Measurements from ENCODE around the gene SHH.

The SHH gene

DNA sequence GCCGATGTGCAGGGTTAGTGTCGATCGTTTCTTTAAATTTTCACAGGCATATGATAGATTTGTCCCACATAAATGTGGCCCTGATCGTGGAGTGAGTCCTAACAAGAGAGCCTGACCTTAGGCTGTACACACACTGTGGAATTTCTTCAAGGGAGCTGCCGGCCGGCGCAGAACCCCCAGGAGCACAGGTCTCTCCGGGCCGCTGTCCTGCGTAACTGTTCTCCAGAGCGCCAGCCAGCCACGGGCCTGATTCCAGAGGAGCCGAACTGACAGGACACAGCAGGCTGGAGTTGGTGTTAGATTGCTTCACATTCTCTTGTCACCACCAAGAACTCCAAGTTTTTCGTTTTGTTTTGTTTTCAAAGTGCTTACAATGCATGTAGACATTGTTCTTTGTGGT, 37.3 kb downstream of the SHH start:
- no peaks in the 10 kb centered on the region for H3K4me1 ChIP-seq (ENCODE audit: control insufficient read depth, insufficient read depth, low read length)
- no peaks in the 10 kb centered on the region for H3K9me3 ChIP-seq (ENCODE audit: control insufficient read depth, insufficient read depth, low read depth, low read length)
- H3K27ac ChIP-seq (ENCODE audit: extremely low read depth, low read depth, low read length) = no peak overlapping the region
- no peak overlapping the region for H3K4me3 ChIP-seq (ENCODE audit: low read depth, low read length)
- ChIA-PET POLR2A (no interaction called here), CTCF (no interaction called here)
- TF ChIP-seq REPIN1 (tag by site-specific recombination; IDR thresholded peaks at IDR 0.05; ENCODE audit: low read depth) = no peak
- no peak for TF ChIP-seq ZNF248 (tag by site-specific recombination; IDR thresholded peaks at IDR 0.05)
- TF ChIP-seq ZNF214 (tag by site-specific recombination; IDR thresholded peaks at IDR 0.05; ENCODE audit: borderline replicate concordance) = no peak
- TF ChIP-seq ZNF654 (tag by site-specific recombination; IDR thresholded peaks at IDR 0.05; ENCODE audit: low read depth) = no peak
- TF ChIP-seq ZBTB48 (tag by site-specific recombination; IDR thresholded peaks at IDR 0.05) = no peak
- TF ChIP-seq, protein P1, sequence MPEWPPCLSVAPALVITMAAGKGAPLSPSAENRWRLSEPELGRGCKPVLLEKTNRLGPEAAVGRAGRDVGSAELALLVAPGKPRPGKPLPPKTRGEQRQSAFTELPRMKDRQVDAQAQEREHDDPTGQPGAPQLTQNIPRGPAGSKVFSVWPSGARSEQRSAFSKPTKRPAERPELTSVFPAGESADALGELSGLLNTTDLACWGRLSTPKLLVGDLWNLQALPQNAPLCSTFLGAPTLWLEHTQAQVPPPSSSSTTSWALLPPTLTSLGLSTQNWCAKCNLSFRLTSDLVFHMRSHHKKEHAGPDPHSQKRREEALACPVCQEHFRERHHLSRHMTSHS (tag by site-specific recombination; IDR thresholded peaks at IDR 0.05) = no peak
- no peak for TF ChIP-seq BCL11A (tag by site-specific recombination; IDR thresholded peaks at IDR 0.05; ENCODE audit: low read depth)
- no peak for TF ChIP-seq ZNF292 (tag by site-specific recombination; IDR thresholded peaks at IDR 0.05; ENCODE audit: borderline replicate concordance, low read depth)
- no peak for TF ChIP-seq ZNF138 (tag by site-specific recombination; IDR thresholded peaks at IDR 0.05; ENCODE audit: borderline replicate concordance)
- TF ChIP-seq RBAK (tag by site-specific recombination; IDR thresholded peaks at IDR 0.05) = no peak
- no peak for TF ChIP-seq ZNF776 (tag by site-specific recombination; IDR thresholded peaks at IDR 0.05; ENCODE audit: borderline replicate concordance)
- no peak for TF ChIP-seq ZNF629 (tag by site-specific recombination; IDR thresholded peaks at IDR 0.05)
- no peak for TF ChIP-seq ZNF560 (tag by site-specific recombination; IDR thresholded peaks at IDR 0.05; ENCODE audit: borderline replicate concordance)
- TF ChIP-seq ZNF394 (tag by site-specific recombination; IDR thresholded peaks at IDR 0.05; ENCODE audit: borderline replicate concordance) = no peak
- no peak for TF ChIP-seq ZNF223 (tag by site-specific recombination; IDR thresholded peaks at IDR 0.05)
- H3K36me3 ChIP-seq (ENCODE audit: control insufficient read depth in 2 of 2, insufficient read depth in 1 of 2, low read length in 2 of 2) = peaks cover 0 to 86% of the 10 kb centered on the region in 2 experiments; a peak in 2 of 3 replicates

DNA sequence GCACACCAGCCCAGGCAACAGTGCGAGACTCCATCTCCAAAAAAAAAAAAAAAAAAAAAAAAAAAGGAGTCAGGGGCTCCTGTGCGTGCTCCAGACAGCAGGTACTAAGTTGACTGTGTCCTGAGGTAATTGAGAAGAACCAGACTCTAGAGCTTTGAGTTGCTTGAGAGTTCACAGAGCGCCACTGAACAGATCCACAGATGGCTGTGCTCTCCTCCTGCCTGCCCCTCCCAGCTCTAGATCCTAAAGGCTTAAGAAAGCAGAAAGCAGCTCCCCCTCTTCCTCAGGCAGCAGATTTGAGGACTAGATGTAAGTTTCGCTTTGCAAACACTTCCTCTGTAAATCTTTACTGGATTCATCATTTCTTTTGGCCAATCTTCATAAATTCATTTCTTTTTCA, 38.7 kb downstream of the SHH start:
- H3K36me3 ChIP-seq (ENCODE audit: control insufficient read depth in 2 of 2, insufficient read depth in 1 of 2, low read length in 2 of 2) = peaks cover 0 to 92% of the 10 kb centered on the region in 2 experiments; a peak in 2 of 3 replicates
- POLR2A ChIA-PET = interaction anchor here (0.7 kb wide), 1 partner anchor 191 kb away, joined by 4 read pairs; no protein-coding TSS in a partner anchor

DNA sequence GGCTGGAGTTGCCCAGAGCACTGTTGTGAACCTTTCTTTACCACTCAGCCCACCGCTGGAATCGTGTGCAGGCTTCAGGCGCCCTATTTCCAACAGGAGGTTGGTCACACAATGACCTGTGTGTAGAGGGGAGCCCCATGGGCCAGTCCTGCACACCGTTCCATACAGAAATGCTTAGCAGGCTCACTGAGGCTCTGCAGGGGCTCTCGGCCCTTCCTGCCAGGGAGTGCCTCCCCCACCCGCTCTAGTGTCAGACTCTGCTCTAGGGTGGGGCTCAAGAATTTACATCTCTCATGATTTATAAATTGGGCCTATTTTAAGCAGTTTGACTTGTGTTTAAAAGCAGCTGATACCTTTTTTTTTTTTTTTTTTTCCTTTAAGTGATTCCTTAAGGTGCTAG, 42.0 kb downstream of the SHH start:
- no peak overlapping the region for H3K27ac ChIP-seq (ENCODE audit: extremely low read depth, low read depth, low read length)
- no peaks in the 10 kb centered on the region for H3K4me1 ChIP-seq (ENCODE audit: control insufficient read depth, insufficient read depth, low read length)
- CTCF ChIA-PET = interaction anchor here (0.5 to 1.3 kb wide), 5 partner anchors 170 to 844 kb away, joined by 3 to 6 read pairs (median 4); no protein-coding TSS in a partner anchor
- peaks cover 0 to 87% of the 10 kb centered on the region in 2 experiments; a peak in 2 of 3 replicates for H3K36me3 ChIP-seq (ENCODE audit: control insufficient read depth in 2 of 2, insufficient read depth in 1 of 2, low read length in 2 of 2)
- H3K9me3 ChIP-seq (ENCODE audit: control insufficient read depth, insufficient read depth, low read depth, low read length) = no peaks in the 10 kb centered on the region
- H3K4me3 ChIP-seq (ENCODE audit: low read depth, low read length) = no peak overlapping the region
- POLR2A ChIA-PET = interaction anchor here (0.6 kb wide), 1 partner anchor 297 kb away, joined by 6 read pairs; no protein-coding TSS in a partner anchor
- TF ChIP-seq ZNF560 (tag by site-specific recombination; IDR thresholded peaks at IDR 0.05; ENCODE audit: borderline replicate concordance) (no peak), KLF16 (tag by site-specific recombination; IDR thresholded peaks at IDR 0.05) (no peak), ZNF571 (tag by site-specific recombination; IDR thresholded peaks at IDR 0.05) (no peak), ZNF677 (tag by site-specific recombination; IDR thresholded peaks at IDR 0.05) (no peak), GLIS1 (tag by site-specific recombination; IDR thresholded peaks at IDR 0.05) (no peak), ZNF610 (tag by site-specific recombination; IDR thresholded peaks at IDR 0.05; ENCODE audit: borderline replicate concordance) (no peak), ZBTB21 (tag by site-specific recombination; IDR thresholded peaks at IDR 0.05) (no peak), TCF7L2 (IDR thresholded peaks at IDR 0.05; ENCODE audit: borderline replicate concordance, low read depth, low read length) (no peak), ZNF19 (tag by site-specific recombination; IDR thresholded peaks at IDR 0.05; ENCODE audit: low read depth) (no peak), ZFP3 (tag by site-specific recombination; IDR thresholded peaks at IDR 0.05; ENCODE audit: low read depth) (no peak), ZNF510 (tag by site-specific recombination; IDR thresholded peaks at IDR 0.05; ENCODE audit: insufficient replicate concordance) (no peak), ZSCAN23 (tag by site-specific recombination; IDR thresholded peaks at IDR 0.05) (no peak), ZFP37 (tag by site-specific recombination; IDR thresholded peaks at IDR 0.05) (no peak), ZNF214 (tag by site-specific recombination; IDR thresholded peaks at IDR 0.05; ENCODE audit: borderline replicate concordance) (no peak)
- TF ChIP-seq, protein P2, sequence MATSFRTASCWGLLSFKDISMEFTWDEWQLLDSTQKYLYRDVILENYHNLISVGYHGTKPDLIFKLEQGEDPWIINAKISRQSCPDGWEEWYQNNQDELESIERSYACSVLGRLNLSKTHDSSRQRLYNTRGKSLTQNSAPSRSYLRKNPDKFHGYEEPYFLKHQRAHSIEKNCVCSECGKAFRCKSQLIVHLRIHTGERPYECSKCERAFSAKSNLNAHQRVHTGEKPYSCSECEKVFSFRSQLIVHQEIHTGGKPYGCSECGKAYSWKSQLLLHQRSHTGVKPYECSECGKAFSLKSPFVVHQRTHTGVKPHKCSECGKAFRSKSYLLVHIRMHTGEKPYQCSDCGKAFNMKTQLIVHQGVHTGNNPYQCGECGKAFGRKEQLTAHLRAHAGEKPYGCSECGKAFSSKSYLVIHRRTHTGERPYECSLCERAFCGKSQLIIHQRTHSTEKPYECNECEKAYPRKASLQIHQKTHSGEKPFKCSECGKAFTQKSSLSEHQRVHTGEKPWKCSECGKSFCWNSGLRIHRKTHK (tag by site-specific recombination; IDR thresholded peaks at IDR 0.05) = no peak
- TF ChIP-seq, protein P3, sequence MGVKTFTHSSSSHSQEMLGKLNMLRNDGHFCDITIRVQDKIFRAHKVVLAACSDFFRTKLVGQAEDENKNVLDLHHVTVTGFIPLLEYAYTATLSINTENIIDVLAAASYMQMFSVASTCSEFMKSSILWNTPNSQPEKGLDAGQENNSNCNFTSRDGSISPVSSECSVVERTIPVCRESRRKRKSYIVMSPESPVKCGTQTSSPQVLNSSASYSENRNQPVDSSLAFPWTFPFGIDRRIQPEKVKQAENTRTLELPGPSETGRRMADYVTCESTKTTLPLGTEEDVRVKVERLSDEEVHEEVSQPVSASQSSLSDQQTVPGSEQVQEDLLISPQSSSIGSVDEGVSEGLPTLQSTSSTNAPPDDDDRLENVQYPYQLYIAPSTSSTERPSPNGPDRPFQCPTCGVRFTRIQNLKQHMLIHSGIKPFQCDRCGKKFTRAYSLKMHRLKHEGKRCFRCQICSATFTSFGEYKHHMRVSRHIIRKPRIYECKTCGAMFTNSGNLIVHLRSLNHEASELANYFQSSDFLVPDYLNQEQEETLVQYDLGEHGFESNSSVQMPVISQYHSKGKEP (tag by site-specific recombination; IDR thresholded peaks at IDR 0.05) = no peak

More for the DNA sequence above, 38.7 kb downstream of the SHH start:
- no peak for TF ChIP-seq YY2 (tag by site-specific recombination; IDR thresholded peaks at IDR 0.05)
- no peaks in the 10 kb centered on the region for H3K4me1 ChIP-seq (ENCODE audit: control insufficient read depth, insufficient read depth, low read length)
- no peak overlapping the region for H3K4me3 ChIP-seq (ENCODE audit: low read depth, low read length)
- H3K9me3 ChIP-seq (ENCODE audit: control insufficient read depth, insufficient read depth, low read depth, low read length) = no peaks in the 10 kb centered on the region
- CTCF ChIA-PET = interaction anchor here (1.0 to 1.1 kb wide), 2 partner anchors 175 to 394 kb away, joined by 3 read pairs; no protein-coding TSS in a partner anchor
- no peak overlapping the region for H3K27ac ChIP-seq (ENCODE audit: extremely low read depth, low read depth, low read length)
